Dedifferentiated amniotic fluid mesenchymal stem cell (primary cell): Measurements from ENCODE around the gene PIGU.

ENCODE experiments used
- DNase-seq: peaks from one replicate; pipeline ENCODE4 v3.0.0-alpha.2; 2016; ENCODE audit errors: extremely low spot score

PIGU gene

DNA sequence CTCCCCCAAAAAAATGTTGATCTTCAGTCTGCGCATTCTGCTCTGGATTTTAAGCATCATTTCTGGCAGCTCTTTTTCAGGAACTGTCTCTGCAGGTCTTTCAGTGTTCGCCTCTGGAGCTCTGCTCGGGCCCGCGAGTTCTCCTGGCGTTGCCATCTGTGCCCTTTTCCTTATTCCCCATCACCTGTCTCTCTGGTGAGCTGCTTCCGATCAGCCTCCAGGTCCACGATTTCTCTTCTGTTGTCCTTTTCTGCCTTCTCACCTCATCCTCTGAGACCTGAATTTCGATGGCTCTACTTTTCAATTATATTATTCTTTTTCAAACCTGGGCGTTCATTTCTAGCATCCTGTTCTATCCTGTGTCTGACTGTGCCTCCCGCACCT is 119.0 kb downstream of the PIGU start:
- no peak for DNase-seq

DNA sequence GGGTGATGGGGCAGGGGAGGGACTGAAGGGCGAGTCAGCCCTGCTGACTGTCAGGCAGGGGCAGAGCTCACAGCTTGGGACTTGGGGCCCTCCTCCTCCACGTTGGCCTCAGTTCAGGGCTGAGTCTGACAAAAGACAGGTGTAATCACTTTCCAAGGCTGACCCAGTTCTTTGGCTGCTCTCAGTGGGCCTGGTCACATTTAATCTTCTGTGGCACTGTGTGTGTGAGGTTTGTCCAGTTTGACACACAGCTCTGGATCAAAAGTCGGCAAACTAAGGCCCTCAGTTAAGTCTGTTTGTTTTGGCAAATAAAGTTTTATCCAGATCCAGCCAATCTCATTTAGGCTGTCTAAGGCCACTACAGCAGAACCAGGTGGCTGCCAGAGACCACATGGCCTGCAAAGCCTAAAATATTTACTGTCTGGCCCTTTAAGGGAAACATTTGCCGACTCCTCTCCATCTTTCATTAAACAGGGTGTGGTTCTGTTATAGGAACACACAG is 123.5 kb downstream of the PIGU start:
- DNase-seq = no peak

GRCh38 chr20:34552569-34552968 is 124.3 kb downstream of the PIGU start:
- no peak for DNase-seq

GRCh38 chr20:34549929-34550305 is 127.0 kb downstream of the PIGU start:
- DNase-seq = no peak

DNA sequence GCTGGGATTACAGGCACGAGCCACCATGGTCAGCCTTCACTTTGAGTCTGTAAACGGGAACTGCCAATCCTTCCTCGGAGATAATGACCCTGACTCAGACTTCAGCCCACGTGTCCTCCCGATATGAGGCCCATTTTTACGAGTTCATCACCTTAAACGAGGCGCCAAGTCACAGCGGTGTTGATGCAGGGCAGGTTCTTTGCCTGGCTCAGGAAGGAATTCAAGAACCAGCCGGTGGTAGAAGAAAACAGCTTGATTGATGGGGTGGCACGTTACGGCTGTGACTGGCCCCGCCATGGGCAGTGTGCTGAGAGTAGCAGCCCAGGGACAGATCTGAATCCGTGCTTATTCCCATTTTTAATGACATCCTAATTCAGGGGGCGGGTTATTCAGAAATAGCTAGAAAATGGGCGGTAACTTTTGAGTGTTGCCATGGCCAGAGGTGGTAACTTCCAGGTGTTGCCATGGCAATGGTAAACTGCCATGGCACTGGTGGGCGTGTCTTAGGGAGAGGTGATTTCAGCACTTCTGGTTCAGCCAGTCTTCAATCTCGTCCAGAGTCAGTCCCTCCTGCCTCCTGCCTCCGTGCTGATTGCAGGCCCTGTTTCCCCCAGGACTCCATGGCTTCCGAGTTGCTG is 127.5 kb downstream of the PIGU start:
- DNase-seq = no peak

GRCh38 chr20:34547844-34548613 is 128.9 kb downstream of the PIGU start:
- no peak for DNase-seq

DNA sequence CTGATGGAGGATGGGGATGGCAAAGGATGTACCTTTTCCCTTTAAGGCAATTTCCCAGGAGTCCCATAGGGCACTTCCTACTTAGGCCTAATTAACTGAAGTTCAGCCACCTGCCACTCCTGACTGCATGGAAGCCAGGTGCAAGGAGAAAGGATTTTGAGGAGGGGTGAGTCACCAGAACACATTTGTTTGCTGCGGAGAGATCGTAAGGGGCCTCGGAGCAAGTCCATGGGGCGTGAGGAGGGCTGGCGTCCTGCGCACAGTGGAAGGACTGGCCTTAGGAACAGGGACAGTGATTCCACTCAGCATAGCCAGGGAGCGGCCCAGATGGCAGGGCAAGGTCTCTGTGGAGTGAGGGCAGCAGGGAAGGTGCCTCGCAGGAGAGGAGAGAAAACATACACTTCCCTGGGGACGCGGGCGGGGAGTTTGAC is 130.1 kb downstream of the PIGU start:
- DNase-seq = no peak

- no peak for DNase-seq
Measured at GRCh38 chr20:34544109-34544796, 132.6 kb downstream of the PIGU start.

- DNase-seq = no peak
Measured at GRCh38 chr20:34543463-34544056, 133.3 kb downstream of the PIGU start.

GRCh38 chr20:34542439-34542838 is 134.5 kb downstream of the PIGU start:
- DNase-seq = no peak

DNA sequence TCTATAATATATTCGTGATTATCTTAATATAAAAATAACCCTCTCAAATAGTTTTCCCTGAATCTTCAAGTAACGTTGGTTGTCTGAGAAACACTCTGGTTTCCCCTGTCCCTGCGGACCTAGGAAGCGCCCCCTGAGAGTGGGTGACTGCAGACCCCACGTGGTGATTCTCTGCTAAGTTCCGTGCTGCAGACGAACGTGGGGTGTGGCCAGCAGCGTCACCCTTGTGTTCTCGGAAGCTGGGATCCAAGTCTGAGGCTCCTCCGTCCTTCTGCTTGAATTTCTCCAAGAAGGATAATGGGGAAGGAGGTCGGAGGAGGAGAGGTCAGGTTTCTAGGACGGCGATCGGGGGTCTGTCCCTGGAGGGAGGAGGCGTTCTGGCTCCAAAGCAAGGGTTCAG is 135.0 kb downstream of the PIGU start:
- DNase-seq = no peak

DNA sequence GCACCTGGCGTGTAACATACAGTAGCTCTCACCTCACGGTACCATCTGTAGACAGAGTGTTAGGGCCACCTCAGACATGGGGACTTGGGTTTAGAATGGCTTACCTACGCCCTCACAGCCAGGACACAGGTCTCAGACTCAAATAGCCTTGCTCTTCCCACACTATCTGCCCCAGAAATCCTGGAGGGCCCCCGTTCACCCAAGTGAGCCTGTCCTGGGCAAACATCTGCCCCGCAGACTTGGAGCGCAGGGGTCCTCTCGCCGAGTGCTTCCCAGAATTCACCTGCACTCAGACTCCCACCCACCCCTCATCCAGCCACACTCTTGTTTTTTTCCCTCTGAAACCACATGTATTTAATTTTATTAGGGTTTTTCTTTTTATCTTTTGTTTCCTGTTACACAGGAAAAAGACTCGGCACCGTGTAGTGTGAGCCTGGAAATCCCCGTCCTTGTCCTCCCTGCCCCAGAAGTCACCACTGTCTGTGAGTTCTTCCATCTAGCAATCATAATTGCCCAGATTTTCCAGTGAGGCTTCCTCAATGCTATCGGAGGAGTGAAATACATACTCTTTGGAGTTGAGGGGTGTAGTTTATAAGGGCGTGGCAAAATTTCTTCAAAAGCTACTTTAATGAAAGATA is 135.5 kb downstream of the PIGU start:
- DNase-seq = no peak

GRCh38 chr20:34540596-34541263 is 136.2 kb downstream of the PIGU start:
- no peak for DNase-seq

DNA sequence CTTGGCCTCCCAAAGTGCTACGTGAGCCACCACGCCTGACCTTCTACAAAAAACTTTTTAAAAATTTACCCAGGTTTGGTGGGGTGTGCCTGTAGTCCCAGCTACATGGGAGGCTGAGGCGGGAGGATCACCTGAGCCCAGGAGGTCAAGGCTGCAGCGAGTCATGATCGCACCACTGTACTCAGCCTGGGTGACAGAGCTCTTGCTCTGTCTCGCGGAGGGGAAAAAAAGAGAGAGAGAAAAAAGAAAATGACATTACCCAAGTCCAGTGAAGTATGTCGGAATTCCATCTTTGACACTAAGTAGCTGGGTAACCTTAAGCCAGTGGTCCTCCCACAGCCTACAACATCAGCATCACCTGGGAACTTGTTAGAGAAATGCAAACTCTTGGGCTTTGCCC is 137.1 kb downstream of the PIGU start:
- no peak for DNase-seq

DNA sequence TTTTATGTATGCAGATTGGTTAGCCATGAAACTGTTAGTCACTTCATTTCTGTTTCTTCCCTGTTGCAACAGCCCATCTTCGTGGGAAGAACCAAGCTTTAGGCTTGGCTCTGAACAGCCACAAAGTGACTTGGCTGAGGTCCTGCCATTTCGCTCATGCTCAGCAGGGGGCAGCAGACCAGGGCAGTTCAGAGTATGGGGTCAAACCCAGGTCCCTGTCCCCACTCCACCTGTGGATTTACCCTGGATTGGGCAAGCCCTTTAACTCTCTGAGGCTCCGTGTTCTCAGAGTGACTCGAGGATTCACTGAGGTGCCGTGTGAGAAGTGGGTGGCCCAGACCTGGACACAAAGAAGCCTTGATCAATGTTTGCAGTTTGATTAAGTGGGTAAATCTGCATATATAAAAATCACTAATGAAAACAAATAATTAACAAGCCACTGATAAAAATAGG is 138.2 kb downstream of the PIGU start:
- DNase-seq = peak; percentile 40

- DNase-seq = no peak
Measured at GRCh38 chr20:34537651-34538050, 139.2 kb downstream of the PIGU start.

DNA sequence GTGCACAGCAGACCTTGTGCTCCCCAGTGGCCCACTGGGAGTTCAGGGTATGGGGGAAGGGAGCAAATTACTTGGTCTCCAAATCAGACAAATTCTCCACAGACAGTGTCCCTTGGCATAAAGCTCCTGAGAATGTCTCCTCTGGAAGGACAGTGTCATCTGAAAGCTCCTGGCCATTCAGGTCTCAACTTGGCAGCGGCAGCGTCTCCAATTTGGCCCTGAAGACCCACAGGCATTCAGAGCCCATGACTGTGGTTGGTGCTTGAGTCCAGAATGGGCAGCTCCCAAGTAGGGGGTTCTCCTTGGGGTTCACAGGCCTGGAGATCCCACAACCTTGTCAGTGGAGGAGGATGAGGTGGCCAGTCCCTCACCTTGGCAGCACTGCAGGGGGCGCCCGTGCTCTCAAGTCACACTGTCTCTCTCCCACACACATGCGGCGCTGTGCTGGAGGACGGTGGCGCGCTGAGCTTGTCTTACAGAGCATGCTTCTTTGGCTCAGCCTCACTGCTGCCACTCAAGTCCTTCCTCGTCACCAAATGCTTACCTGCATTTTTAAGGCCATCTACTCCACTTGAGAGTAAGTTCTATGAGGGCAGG is 140.0 kb downstream of the PIGU start:
- DNase-seq = no peak

DNA sequence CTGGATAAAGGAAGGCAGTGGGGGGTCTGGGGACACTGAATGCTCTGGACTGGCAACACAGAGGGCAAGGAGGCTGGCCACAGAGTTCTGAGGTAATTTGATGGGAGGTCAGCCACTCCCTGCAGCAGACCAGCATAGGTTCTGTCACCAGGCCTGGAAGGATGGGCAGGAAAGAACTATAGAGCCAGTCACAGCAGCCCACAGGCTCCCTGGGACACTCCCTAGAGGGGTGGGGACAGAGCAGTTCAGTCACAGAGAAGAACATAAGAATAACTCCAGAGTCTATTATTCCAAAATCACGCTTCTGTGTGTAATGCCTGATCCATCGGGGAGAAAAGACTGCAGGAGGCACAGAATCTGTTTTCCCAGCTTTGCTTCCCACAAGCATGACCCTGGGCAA is 141.0 kb downstream of the PIGU start:
- no peak for DNase-seq

- DNase-seq = no peak
Measured at GRCh38 chr20:34535301-34535840, 141.5 kb downstream of the PIGU start.

DNA sequence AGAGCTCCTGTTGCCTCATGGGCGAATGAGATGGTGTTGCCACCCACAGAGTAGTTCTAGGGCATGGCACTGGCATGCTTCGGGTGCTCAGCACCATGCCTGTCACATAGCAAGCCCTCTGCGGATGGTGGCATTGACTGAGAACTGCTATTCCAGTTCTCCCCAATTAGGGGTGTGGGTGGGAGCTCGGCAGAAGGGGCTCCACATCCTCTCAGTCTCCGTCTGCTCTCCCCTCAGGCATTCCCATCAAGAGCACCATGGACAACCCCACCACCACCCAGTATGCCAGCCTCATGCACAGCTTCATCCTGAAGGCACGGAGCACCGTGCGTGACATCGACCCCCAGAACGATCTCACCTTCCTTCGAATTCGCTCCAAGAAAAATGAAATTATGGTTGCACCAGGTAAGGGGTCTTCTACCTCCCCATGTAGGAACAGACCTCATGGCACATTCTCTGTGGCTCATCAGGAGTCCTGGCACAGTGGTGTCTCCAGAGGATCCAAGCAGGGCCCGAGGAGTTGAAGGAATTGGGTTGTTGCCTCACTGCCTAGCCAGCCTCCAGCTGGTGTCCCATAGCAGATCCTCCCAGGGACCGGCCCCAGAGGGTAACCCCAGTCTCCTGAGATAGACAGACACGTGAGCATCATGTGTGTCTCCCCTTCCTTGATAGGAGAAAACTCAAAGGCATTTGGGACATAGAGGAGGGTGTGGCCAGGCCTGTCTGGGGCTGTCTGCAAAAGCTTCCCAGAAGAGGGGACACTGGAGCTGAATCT is 142.3 kb downstream of the PIGU start:
- no peak for DNase-seq
